Ecto neural progenitor cell (in vitro differentiated cells): ENCODE data around the gene ELAVL3.
A peak's percentile ranks its signal among the peaks of the same experiment; 100 is the strongest.
"Not testable (repeated sequence)": the region's sequence is repeated elsewhere in the genome, so short reads cannot be mapped to it uniquely, and the experiment has no call there.

Experiments
- DNase-seq: peaks from one replicate; pipeline ENCODE4 v3.0.0-alpha.2; 2018; ENCODE audit warnings: low spot score

ELAVL3 gene

GRCh38 chr19:11486661-11487503 is 6.0 kb upstream of the ELAVL3 start:
- DNase-seq, result no peak

DNA sequence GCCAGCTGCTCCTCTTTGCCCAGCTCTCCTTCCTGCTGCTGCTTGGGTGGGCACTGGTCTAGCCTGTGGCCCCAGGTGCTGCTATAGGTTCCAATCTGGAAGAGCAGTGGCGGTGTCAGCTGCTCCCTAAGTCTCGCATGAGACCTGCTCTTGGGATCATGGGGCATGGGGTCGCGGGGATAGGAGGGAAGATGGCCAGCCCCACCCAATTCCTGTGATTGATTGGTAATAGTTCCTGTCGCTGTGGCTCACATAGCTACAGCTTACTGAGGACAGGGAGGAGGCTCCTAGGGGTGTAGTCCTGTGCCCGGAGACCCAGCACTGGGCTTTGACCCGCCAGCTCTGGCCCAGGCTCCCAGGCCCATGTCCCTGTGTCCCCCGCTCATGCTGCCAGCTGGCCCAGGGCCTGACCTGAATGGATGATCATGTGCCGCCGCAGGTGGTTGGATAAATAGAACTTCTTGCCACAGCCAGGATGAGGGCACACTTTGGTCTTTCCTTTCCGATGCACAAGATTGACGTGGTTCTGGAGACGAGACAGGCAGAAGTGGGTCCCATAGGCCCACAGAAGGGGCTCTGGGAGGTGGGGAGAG is 4.5 kb upstream of the ELAVL3 start:
- DNase-seq, result no peak

DNA sequence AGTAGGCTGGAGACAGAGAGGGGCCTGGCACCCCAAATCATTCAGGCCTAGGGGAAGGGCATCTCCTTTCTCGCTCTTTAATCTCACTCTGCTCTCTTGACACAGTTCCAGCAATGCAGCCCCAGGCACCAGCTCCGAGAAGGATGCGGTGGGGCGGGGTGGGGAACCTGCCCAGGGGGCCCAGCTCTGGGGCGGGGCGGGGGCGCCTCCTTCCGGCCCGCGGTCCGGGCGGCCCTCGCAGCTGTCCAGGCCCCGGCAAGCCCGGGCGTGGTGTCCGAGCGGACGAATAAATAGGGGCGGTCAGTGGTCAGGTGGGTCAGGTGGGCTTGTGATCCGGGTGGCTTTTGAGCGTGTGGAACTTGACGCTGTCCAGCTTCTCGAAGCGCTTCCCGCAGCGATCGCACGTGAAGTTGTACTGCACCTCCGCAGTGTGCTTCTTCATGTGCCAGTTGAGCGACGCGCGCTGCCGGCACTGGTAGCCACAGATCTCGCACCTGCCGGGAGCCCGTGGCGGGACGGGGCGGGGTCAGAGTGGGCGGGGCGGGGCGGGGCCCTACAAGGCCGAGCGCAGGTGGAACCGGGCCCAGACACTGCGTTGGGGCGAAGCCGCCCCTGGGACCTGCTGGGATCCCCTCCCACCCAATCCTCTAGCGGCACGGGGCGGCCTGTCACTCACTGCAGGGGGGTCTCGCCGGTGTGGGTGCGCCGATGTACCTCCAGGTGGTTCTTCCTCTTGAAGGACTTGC is 2.7 kb upstream of the ELAVL3 start:
- peak; percentile 41 for DNase-seq

- DNase-seq, result peak; percentile 86
Measured at GRCh38 chr19:11482384-11483050, 1.7 kb upstream of the ELAVL3 start.

DNA sequence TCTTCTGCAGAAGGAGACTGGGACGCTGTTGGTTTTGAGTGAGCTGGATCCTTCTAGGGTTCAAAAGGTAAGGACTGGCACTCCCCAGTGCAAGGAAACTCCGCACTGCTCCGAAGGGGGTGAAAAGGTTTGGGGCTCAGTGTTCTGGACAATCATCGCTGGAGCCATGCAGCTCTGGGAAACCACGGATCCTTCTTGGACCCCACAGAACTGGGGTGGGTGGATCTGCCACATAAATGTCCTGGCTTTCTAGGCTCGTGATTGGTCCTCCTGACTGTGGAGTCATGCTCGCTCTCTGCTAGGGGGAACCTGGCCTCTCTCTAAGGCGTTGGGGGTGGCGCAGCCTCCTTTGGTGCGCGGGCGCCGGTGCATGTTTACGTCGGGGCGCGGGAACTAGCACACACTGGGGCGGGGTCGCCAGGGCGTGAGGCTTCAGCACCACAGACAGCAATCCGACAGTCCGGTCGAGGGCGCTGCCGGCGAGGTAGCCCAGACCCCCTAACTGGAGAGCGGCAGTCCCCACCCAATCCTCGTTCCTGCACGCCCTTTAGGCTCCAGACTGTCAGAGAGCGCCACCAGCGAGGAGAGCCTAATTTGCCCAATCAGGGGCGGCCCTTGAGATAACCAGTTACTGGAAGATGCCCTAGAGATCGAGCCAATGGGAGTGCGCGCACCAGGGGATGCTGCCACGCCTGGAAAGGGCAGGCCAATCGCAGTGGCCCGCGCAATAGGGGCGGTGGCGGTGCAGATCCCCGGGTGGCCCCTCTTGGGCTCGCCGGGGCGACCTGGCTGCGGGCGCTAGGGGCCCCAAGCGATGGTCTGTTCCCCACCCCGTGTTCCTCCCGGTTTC is 913 bp upstream of the ELAVL3 start:
- peak; percentile 89 for DNase-seq

DNA sequence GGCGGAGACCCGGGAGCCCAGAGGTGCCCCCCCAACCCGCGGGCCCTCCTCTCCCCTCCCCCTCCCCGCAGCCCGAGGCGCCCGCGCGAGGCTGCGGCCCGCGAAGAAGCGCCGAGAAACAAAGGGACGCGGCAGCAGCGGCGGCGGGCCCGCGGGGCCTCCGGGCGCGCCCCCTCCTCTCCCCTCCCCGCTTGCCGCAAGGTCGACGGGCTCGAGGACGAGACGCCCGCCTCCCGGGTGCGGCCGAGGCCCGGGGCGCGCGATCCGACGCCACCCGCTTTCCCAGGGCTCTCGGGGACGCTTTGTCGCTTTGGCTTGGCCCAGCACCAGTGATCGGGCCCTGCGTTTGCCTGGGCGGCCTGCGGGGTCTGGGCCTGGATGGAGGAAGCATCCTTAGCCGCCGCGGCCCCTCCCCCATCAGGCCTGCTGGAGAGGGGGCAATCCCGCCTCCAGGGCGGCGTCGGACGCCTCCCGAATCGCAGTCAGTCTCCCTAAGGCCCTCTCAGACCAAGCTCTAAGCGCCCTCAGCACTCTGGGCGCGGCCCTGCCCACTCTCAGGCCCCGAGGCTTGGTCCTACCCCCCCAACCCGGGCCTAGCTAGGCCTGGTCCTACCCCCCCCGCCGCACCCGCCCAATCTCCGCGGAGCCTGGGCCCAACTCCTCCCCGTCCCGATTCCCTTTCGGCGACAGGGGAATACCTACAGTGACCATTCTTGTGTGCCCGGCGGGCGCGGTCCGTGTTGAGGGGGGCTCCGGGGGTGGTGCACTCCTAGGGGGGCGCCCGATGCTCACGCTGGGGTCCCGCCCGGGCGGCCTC is 740 bp downstream of the ELAVL3 start:
- peak; percentile 45 for DNase-seq

GRCh38 chr19:11479090-11479897 is 1.6 kb downstream of the ELAVL3 start:
- peak; percentile 86 for DNase-seq

DNA sequence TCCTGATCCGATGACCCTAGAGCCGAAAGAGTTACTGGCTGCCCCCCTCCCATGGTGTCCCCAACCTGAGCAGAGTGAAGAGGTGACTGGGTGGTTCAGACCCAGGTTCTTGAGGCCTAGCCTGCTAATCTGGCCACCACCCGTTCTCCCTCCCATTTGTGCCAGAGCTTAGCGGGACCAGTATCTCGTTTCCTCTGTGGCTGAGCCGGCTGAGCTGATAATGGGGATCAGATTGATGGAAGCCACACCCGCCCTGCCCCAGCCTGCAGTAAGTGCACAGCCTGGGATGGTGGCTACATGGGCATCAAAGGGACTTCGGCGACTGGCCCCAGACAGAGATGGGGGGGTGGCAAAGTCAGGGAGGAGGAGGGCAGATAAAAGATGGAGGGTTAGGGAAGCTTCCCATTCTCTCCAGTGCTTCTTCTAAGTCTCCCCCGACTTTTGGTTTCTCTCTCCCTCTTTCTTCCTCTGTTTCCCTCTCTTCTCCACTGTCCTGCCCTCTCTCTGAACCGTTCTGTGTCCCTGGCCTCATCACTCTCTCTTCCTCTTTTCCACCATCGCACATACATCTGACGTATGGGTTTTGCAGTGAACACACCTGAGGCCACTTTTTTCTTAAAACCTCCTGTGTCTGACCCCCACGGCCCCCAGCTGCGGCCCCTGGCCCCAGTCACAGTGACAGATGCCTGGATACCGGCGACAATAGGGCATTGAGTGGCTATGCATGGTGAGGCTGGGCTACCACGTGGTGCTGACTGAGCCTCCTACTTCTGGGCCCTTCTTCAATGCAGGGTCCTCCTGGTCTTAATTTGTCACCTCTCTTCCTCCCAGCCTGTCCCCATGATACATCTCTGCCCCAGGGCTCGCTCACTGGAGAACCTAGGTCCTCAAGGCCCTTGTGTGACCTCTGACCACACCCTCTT is 2.4 kb downstream of the ELAVL3 start:
- peak; percentile 41 for DNase-seq

DNA sequence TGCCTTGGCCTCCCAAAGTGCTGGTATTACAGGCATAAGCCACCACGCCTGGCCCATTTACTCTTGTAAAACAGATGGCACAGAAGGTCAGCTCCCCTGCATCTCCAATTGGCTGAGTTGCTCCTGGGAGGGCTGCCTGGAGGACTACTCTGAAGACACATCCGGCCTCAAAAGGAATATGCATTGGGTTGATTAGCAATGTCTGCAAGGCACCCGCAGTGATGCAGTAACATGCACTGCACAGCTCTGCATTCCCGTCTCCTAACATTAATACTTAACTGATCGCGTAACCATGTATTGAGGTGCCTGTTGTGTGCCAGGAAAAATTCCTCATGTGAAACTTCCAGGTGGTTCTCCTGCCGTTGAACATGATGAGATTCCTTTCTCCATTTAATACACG is 5.0 kb downstream of the ELAVL3 start:
- no peak for DNase-seq

GRCh38 chr19:11475343-11475742 is 5.5 kb downstream of the ELAVL3 start:
- DNase-seq, result not testable (repeated sequence)

DNA sequence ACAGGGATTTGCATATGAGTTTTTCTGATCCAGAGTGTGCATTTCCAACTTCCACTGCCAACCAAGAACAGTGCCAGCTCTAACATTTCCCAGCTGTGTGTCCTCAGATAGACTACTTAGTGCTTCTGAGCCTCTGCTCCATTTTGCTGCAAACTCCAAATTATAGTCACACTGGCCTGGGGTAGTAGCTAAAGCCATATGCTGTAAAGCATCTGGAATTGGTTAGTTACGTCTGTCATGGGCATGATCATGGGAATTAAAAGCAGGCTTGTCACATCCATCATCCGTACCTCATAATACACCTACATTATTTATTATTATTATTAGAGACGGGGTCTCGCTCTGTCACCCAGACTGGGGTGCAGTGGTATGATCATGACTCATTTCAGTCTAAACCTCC is 7.1 kb downstream of the ELAVL3 start:
- DNase-seq, result no peak

DNA sequence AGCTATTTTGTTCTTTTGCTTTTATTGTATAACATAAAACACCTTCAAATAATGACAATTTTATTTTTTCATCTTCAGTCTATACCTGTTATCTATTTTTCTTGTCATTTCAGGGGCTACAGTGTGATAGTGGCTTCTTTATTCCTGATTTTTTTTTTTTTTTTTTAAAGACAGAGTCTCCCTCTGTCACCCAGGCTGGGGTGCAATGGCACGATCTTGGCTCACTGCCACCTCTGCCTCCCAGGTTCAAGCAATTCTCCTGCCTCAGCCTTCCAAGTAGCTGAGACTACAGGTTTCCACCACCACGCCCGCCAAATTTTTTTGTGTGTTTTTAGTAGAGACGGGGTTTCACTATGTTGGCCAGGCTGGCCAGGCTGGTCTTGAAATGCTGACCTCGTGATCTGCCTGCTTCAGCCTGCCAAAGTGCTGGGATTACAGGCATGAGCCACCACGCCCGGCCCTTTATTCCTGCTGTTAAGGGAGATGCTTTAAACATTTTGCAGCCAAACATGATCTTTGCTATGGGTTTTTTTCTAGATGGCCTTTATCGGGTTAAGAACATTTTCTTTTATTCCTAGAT is 12.5 kb downstream of the ELAVL3 start:
- not testable (repeated sequence) for DNase-seq

GRCh38 chr19:11465600-11465999 is 15.2 kb downstream of the ELAVL3 start:
- DNase-seq, result peak; percentile 53

DNA sequence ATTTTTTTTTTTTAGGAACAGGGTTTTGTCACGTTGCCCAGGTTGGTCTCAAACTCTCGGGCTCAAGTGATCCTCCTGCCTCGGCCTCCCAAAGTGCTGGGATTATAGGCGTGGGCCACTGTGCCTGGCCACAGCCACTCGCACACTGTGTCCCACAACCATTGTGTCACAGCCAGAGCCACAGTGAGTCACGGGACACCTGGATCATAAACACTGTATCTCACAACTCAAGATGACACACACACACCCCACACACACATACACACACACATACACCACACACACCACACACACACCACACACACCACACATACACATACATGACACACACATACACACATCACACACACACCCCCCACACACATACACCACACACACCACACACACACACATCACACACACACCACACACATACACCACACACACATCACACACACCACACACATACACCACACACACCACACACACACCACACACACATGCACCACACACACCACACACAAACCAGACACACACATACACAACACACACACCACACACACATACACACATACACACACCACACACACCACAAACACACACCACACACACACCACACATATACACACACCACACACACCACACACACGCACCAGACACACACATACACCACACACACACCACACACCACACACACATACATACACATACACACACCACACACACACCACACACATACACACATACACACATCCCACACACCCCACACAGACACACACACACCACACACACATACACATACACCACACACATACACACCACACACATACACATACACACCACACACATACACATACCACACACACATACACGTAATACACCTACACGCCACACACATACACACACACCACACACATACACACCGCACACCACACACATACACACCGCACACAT is 16.2 kb downstream of the ELAVL3 start:
- peak; percentile 34 for DNase-seq

GRCh38 chr19:11463391-11463790 is 17.5 kb downstream of the ELAVL3 start:
- peak; percentile 49 for DNase-seq

GRCh38 chr19:11461453-11461852 is 19.4 kb downstream of the ELAVL3 start:
- no peak for DNase-seq

DNA sequence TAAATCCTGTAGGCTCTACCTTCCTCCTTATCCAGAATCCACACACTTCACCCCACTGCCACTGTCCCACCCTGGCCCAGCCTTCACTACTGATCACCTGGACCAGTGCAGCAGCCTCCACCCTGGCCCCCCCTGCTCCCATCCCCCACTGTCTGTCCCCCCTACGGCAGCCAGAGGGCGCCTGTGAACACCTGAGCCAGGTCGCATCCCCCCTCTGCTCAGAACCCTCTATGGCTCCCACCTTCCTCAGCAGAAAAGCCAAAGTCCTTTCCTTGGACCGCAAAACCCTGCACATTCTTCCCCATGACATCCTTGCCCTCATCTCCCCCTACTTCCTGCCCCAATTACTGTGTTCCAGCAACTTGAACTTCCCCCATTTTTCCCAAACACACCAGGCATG is 20.6 kb downstream of the ELAVL3 start:
- DNase-seq, result no peak
